Lower leg skin (tissue), 4 donors: ENCODE data around the gene PRDM4. TPM values are rescaled to one million over a fixed set of nuclear protein-coding genes. Genes with fewer than 3 reads are reported as not detected.

Experiments used
- DNase-seq, 2 donors: peaks; one replicate each; pipeline ENCODE4 v3.0.0-alpha.2; 2019; ENCODE audit warnings: low spot score in 2 of 2
- H3K4me3 ChIP-seq: fragments of 200-600 bp; sonication (generic); 2 replicates; pipeline ENCODE4 v1.5.1; 2017; ENCODE audit warnings: mild to moderate bottlenecking, low read depth; ENCODE audit not compliant: poor library complexity, severe bottlenecking
- CTCF ChIP-seq, 3 donors: fragments of 450-650 bp; IDR thresholded peaks; one replicate each; pipeline ENCODE4 v1.5.1; 2016; ENCODE audit warnings: antibody characterized with exemption in 3 of 3, mild to moderate bottlenecking in 3 of 3, moderate library complexity in 2 of 3
- POLR2A ChIP-seq, 2 donors: fragments of 450-650 bp; IDR thresholded peaks; one replicate each; pipeline ENCODE4 v1.6.1; 2016 to 2017; ENCODE audit warnings: antibody characterized with exemption in 2 of 2, mild to moderate bottlenecking in 1 of 2, moderate library complexity in 1 of 2
- WGBS, 2 donors: methylation state at CpG; one replicate each; pipeline ENCODE4 v1.1.5; 2018; 5-methylcytosine and 5-hydroxymethylcytosine counted together
- intact Hi-C: fragments of 100-400 bp; cut with DNase I; formaldehyde crosslinking; loops from one replicate; pipeline ENCODE4 v1.15.0; 2023; ENCODE audit warnings: low total_unique reads
- total RNA-seq, 4 donors: library from RNA; depleted of rRNA; stranded (reverse); fragments of >200 nt; gene quantifications; one replicate each; pipeline ENCODE4 v1.1.0, GENCODE V29; 2016

Gene PRDM4
- total RNA-seq, 4 donors from 2014 or later, result 15.4 to 37.3 (median 21.6) TPM

- no peak overlapping the region for H3K4me3 ChIP-seq
- DNase-seq, result no peak
- WGBS, 2 donors, result 30 to 40% methylated on average over 6 of the region's 6 CpGs
- intact Hi-C loops, result no loop called here
- TF ChIP-seq CTCF (IDR thresholded peaks at IDR 0.05), result no peak
- no peak for TF ChIP-seq POLR2A (IDR thresholded peaks at IDR 0.05)
Measured at GRCh38 chr12:107776171-107776570, 15.2 kb upstream of the PRDM4 start.

- WGBS, 2 donors, result 2 to 5% methylated on average over 31 to 33 of the region's 66 CpGs
- TF ChIP-seq CTCF (IDR thresholded peaks at IDR 0.05) (no peak), POLR2A (IDR thresholded peaks at IDR 0.05) (no peak)
- intact Hi-C loops, result no loop called here
- no peak overlapping the region for H3K4me3 ChIP-seq
- no peak for DNase-seq
Measured at GRCh38 chr12:107775093-107775721, 14.3 kb upstream of the PRDM4 start.

- H3K4me3 ChIP-seq, result no peak within 1 kb of the TSS
- DNase-seq, result no peak
- WGBS, 2 donors, result 24 to 36% methylated on average over 13 of the region's 13 CpGs
- TF ChIP-seq POLR2A (IDR thresholded peaks at IDR 0.05) (no peak), CTCF (IDR thresholded peaks at IDR 0.05) (no peak)
- intact Hi-C loops, result no loop called here
Measured at GRCh38 chr12:107774349-107775029, 13.6 kb upstream of the PRDM4 start, which contains the start of gene ASCL4. TSS of gene ASCL4 (plus strand) at chr12:107774704. CDS start at chr12:107775219, 515 bp downstream.

- TF ChIP-seq CTCF (IDR thresholded peaks at IDR 0.05) (no peak), POLR2A (IDR thresholded peaks at IDR 0.05) (no peak)
- intact Hi-C loops, result no loop called here
- DNase-seq, result no peak
- no peak overlapping the region for H3K4me3 ChIP-seq
- WGBS, 2 donors, result 75 to 80% methylated on average over 5 of the region's 5 CpGs
Measured at GRCh38 chr12:107767466-107767865, 6.5 kb upstream of the PRDM4 start.

GRCh38 chr12:107765316-107765715, 4.4 kb upstream of the PRDM4 start:
- 76 to 90% methylated on average over 1 of the region's 1 CpG for WGBS, 2 donors
- no peak overlapping the region for H3K4me3 ChIP-seq
- intact Hi-C loops, result no loop called here
- no peak for DNase-seq
- TF ChIP-seq CTCF (IDR thresholded peaks at IDR 0.05) (no peak), POLR2A (IDR thresholded peaks at IDR 0.05) (no peak)
